ENCODE results near the gene RBM18. TPM values are rescaled to one million over a fixed set of nuclear protein-coding genes. Genes with fewer than 3 reads are reported as not detected.

Gene RBM18, protein sequence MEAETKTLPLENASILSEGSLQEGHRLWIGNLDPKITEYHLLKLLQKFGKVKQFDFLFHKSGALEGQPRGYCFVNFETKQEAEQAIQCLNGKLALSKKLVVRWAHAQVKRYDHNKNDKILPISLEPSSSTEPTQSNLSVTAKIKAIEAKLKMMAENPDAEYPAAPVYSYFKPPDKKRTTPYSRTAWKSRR
- total RNA-seq, result 41.8 TPM
- long read RNA-seq, full-length matches to known transcripts, result 173 of 190 reads
- long read RNA-seq, partial matches to known transcripts, result 1 of 190 reads
- long read RNA-seq, other reads (novel, unspliced or antisense), result 16 of 190 reads

DNA sequence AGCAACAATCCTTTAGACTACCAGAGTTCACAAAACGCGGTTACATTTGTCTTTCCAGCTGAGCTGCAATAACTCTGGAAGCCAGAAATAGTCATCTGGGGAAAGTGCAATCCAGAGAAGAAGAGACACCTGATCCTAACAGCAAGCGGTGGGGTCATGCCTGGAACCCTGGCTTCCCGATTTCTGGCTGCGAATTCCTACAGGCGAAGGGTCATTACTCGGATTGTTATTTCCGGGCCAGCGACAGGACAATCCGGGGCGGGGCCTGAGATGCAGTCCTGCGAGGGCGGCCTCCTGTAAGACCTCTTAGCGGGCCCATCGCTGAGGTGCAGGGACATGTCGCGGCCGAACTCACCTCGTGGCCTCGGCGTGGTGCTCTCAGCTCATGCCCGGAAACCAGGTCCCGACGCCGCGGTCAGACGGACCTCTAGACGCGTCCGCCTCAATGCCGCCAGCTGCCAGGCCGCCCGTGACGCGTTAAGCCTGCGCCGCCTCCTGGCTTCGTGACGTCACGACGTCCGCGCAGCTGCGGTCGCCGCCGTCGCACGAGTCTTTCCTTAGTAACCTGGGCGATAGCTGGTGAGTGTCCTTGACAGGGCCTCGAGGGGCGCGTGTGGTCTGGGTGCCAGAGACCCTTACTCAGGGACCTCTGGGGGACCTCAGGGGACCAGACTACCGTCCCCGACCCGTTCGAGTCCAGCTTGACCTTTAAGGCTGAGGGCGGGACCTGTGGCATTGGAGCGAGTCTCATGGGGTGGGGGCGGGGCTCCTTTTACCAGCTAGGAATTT is at the start of gene RBM18, which contains the start of gene MRRF:
Gene RBM18 (minus strand): TSS at position 481 of the 789 bp plus-strand sequence. CDS start 3,348 bp downstream, outside the sequence.
Gene MRRF (plus strand): TSS at position 523 of the 789 bp plus-strand sequence. CDS start 6,010 bp downstream, outside the sequence.
- peak; percentile 95 for ATAC-seq
- intact Hi-C loops (cut with micrococcal nuclease), result no loop called here
- DNase-seq, result peak; percentile 95

DNA sequence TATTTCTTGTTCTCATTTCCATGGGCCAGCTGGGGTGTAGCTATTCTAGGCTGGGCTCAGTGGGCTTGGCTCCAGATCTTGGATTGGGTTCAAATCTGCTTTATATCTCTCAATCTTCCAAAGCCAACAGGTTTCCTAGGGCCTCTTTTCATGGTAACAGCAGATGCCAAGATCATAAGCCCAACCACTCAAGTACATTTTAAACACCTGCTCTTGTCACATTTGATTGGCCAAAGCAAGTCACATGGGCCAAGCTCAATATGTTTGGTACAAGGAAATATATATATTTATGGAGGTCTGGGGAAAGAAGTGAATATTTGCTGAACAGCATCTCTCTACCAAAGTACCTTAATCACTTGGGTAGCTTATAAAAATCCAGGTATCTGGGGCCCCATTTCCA is 49.5 kb upstream of the RBM18 start:
- intact Hi-C loops (cut with micrococcal nuclease), result no loop called here
- no peak for DNase-seq
- no peak for ATAC-seq

DNA sequence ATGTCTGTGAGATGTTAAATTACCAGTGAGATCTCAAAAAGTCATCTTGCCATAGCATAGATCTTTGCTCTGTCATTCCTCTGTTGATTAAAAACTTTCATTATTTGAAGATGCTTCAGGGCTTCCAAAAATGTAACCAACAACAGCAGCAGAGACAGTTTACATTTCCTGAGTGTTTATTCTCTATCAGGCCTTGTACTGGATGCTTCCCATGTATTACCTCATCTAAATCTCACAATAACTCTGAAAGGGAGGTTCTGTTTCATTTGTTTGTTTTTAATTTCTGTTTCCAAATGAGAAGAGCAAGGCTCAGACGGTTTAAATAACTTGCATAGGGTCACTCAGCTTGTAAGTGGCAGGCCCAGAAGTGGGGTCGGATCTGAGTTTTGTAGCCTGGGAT is 45.2 kb upstream of the RBM18 start:
- ATAC-seq (no peak), DNase-seq (no peak)
- intact Hi-C loops (cut with micrococcal nuclease), result no loop called here

DNA sequence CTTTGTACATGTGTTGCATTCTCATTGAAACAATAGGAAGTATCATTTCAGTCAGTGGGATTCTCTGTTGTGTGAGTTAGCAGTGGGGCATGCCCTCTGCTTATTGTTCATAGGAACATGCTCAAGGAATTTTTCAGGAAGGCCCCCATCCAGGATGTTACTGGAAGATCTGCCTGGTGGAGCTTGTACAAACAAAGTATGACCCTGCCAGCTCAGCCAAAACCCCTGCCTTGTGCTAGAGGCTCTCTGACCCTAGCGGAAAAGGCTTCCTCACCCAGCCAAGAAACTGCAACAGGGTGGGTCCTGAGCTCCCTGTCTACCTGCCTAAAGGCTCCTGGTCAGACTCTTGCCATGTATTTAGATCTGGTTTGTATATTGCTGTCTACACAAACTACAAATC is 43.3 kb upstream of the RBM18 start:
- ATAC-seq (peak; percentile 51), DNase-seq (no peak)
- intact Hi-C loops (cut with micrococcal nuclease), result no loop called here

DNA sequence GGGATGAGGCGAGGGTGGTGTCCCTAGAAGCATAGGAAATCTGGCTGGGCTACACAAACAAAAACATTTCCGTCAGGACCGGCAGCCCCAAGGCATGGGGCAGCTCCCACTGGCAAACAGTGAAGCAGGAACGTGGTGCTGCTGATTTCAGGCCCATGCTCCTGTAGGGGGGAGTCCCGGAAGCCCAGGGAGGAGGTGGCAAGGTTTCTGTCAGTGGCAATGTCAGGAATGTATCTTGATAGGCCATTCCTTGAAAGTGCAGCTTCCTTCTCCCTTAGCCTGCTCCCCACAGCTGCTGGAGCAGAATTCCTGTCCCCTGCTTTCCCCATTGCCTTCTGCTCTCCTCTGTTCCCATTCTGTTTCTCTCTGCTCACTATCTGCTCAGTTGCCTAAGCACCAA is 42.4 kb upstream of the RBM18 start:
- peak; percentile 71 for ATAC-seq
- intact Hi-C loops (cut with micrococcal nuclease), result no loop called here
- DNase-seq, result no peak

DNA sequence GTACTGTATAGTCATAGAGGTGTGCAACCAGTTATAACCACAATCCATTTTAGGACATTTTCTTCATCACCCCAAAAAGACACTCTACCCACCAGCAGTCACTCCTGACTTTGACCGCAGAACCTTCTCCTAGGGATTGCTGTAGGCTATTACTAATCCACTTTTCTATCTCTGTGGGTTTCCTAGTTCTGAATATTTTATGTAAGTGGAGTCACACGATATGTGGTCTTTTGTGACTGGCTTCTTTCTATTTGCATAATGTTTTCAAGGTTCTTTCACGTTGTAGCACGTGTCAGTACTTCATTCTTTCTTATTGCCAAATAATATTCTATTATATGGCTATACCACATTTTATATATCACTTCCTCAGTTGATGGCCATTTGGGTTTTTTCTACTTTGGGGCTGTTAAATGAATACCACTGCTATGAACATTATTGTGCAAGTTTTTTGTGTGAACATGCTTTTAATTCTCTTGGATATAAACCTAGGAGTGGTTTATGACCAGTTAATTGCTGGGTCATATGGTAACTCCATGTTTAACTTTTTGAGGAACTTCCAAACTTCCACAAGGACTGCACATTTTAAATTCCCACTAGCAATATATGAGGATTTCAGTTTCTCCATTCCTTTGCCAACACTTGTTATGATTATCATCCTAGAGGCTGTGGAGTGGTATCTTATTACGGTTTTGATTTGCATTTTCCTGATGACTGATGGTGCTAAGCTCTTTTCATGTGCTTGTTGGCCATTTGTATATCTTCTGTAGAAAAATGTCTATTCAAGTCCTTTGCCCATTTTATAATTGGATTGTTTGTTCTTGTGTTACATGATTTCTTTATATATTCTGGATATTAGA is 37.8 kb upstream of the RBM18 start:
- no peak for DNase-seq
- intact Hi-C loops (cut with micrococcal nuclease), result no loop called here
- ATAC-seq, result no peak

DNA sequence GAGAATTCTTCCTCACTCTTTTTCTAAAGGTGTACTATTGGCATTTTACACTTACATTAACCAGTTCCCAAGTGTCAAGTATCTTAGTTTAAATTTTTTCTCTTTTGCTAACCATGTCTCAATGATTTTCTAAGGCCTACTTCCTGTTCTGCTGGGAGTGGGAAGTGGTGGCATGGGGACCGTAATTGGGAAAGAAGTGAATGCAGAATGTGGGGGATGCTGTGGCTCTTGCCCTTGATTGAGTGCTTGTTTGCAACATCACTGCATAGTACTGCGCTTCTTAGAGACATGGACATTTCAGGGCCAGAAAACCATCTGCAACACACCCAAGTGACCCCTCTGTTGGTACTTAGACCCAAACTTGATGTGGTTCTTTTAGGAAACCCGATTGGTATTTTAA is 32.9 kb upstream of the RBM18 start:
- intact Hi-C loops (cut with micrococcal nuclease), result no loop called here
- ATAC-seq (no peak), DNase-seq (no peak)

DNA sequence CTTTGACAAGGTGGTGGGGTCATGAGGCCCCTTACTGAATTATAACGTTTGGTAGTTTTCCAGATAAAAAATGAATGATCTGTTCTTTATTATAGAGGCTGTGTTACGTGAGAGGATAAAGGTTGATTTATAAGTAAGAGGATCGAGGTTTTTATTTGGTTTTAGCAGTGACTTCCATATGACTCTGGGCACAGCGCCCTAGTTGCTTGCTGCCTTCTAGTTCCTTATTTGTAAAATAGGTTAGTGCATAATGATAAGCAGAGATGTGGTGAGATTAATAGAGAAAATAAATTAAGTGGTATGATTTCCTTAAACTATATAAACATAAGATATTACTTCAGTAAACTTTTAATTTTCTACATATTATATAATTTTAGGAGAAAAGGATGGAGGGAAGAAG is 29.9 kb upstream of the RBM18 start:
- intact Hi-C loops (cut with micrococcal nuclease), result no loop called here
- DNase-seq (no peak), ATAC-seq (no peak)

DNA sequence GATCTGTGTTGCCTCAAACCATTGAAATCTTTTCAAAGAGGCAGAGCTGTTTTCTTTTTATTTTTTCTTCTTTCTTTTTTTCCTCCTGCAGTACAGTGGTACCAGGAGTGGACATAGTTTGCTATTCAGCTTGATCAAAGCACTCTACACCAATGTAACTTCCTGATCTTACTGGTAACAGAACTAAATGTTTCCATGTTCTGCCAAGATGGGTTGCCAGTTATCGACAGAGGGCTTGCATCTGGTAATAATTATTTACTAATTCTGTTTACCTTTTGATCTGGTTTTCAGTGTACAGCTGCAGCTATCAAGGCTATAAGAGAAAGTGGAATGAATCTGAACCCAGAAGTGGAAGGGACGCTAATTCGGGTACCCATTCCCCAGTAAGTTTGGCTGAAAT is 26.8 kb upstream of the RBM18 start:
- intact Hi-C loops (cut with micrococcal nuclease), result no loop called here
- DNase-seq (no peak), ATAC-seq (no peak)

DNA sequence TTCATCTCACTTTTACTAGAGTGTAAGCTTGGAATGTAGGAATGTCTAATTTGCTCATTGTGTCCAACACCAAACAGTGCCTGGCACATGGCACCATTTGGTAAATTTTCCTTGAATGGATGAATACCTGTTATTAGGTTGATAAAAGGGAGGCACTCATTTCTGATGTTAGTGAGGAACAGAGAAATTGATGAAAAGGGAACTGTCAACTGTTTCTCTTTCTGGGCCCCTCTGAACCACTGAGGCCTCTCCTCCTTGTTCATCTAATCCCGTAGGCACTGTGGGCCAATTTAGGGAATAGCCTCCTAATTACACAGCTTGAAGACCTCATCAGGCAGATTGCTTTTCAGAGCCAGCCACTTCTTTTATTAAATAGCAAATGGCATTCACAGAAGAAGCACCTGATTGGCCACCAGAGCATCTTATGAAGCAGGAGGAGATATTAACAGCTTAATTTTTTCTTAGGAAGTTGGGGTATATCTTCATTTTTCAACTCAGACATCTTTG is 22.6 kb upstream of the RBM18 start:
- intact Hi-C loops (cut with micrococcal nuclease), result no loop called here
- no peak for ATAC-seq
- DNase-seq, result no peak

DNA sequence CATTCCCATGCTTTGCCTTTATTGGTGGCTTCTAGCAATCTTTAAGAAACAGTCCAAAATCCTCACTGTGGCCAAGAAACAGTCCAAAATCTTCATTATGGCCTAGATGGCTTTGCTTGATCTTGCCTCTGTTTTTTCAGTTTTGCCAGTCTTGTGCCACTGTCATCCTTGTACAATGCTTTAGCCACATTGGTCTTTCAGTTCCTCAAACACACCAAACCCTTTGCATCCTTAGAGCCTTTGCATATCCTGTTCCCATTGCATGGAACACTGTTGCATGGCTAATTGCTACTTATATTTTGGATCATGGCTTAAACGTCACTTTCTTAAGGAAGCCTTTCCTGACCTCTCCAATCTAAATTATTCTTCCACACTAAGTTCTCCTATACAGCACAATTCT is 22.1 kb upstream of the RBM18 start:
- DNase-seq, result no peak

DNA sequence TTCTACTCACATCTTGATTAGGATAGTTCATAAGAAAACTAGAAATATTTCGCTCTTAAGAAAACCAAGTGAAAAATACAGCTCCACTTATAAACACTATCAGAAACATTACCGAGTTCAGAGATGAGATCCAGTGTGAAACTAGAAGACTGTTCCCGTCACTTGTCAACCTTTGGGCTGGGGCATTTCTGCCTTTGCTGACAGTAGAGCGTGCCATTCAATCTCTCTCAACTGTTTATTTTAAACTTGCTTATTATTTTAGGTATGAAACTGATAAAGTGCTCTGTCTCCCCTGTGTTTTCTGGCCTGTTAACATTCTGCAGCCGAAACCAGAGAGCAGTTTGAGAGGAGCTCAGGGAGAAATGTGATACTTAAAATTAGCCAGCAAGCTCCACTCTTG is 16.7 kb upstream of the RBM18 start:
- no peak for DNase-seq
- peak; percentile 82 for ATAC-seq
- intact Hi-C loops (cut with micrococcal nuclease), result no loop called here

More for the DNA sequence above, 22.1 kb upstream of the RBM18 start:
- ATAC-seq, result no peak
- intact Hi-C loops (cut with micrococcal nuclease), result no loop called here

DNA sequence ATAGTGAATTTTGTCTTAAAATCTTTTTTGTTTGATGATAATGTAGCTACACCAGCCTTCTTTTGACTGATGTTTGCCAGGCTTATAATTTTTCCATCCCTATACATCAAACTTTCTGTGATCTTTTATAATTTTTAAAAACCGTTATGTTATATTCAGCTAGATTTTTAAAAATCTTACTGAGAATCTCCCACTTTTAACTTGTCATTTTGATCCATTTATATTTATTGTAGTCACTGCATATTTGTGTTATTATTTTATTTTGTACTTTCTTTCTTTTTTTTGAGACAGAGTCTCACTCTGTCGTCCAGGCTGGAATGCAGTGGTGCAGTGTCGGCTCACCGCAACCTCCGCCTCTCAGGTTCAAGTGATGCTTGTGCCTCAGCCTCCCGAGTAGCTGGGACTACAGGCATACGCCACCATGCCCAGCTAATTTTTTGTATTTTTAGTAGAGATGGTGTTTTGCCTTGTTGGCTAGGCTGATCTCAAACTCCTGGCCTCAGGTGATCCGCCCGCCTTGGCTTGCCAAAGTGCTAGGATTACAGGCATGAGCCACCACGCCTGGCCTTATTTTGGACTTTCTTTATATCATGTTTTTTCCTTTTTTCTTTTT is 12.8 kb upstream of the RBM18 start:
- intact Hi-C loops (cut with micrococcal nuclease), result no loop called here
- DNase-seq (no peak), ATAC-seq (no peak)

DNA sequence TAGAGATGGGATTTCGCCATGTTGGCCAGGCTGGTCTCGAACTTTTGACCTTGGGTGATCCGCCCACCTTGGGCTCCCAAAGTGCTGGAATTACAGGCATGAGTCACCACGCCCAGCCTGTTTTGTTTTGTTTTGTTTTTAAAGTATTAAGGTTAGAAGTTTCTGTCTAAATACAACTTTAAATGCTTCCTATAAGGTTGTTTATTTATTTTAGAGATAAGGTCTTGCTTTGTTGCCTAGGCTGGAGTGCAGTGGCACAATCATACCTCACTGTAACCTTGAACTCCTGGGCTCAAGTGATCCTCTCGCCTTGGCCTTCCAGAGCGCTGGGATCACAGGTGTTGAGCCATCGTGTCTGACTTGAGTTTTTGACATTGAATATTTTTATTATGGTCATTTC is 11.5 kb upstream of the RBM18 start:
- ATAC-seq (no peak), DNase-seq (no peak)
- intact Hi-C loops (cut with micrococcal nuclease), result no loop called here

DNA sequence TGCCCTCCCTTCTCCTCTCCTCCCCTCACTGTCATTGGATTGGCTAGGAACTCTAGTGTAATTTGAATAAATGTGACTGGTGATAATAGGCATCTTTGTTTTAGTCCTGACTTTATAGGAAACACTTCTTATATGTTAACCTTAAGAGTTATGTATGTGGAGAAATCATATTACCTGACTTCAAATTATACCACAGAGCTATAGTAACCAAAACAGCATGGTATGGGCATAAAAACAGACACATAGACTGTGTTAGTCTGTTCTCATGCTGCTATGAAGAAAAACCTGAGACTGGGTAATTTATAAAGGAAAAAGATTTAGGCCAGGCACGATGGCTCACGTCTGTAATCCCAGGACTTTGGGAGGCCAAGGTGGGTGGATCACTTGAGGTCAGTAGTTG is 9.4 kb upstream of the RBM18 start:
- intact Hi-C loops (cut with micrococcal nuclease), result no loop called here
- DNase-seq (no peak), ATAC-seq (no peak)

DNA sequence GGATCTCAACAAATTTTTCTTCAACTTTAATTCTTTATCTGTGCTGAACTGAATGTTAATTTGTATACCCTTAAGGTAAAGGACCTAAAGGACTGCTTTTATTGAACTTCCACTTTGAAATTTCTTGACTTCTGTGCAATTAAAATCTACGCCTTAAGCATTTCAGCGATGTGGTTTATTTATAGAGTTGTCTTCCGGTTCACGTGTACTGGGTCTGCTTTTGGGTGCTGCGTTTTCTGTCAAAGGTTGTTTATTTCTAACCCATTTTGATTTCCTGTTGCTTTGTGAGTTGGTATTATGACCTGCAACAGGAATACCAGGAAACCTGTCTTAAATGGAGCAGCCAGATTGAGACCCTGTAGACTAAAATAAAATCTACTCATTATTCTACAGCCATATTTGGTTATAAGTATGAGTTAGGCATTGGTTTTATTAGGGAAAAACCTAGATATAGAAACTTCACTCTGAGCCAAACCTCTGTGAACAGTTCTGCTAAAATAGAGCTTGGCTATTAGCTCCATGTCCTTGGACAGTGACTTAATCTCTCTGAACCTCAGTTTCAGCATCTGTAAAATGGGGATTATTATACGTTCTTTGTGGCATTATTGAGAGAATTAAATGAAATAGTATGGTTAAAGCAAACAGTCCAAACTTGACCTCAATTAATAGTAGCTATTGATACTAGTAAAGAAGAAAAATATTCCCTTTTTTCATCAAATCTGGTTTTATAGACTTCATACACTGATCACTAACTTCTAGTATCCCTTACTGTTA is 3.6 kb upstream of the RBM18 start:
- no peak for ATAC-seq
- no peak for DNase-seq
- intact Hi-C loops (cut with micrococcal nuclease), result no loop called here

DNA sequence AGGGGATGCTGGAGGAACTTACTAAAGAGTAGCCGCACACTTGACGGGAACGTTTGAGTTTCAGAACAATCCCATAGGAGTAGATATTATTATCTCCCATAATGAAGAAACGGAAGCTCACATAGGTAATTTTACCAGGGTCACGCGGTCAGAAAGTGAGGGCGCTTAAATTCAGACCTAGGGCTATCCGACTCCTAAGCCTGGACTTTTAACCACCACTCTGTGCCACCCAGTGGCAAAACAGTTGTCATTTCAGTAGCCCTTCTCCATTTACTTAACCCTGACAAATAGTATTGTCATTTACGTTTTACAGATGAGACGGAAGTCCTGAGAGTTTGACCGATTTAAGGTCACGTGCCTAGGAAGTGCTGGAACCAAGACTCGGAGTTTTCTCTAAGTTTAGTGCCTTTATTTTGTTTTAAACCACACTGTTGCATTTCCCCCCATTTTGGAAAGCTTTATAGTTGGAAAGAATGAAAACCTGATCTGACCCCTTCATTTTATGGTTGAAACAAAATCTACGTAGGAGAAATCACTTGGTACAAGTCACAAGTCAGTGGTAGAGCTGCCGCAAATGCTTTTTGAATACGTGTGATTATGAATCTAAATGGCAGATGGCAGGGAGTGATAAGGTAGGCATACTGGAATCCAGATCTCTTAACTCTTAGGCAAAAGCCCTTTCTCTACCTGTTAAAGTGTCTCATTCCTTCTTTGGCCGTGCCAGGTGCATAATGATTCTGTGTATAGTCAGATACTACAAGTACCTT is 692 bp upstream of the RBM18 start:
- intact Hi-C loops (cut with micrococcal nuclease), result no loop called here
- ATAC-seq, result peak; percentile 10
- DNase-seq, result no peak

All from left ventricle myocardium superior (tissue), 1 donor.